Body of pancreas (tissue), 4 donors: Measurements from ENCODE around the gene FAM124A. TPM values are rescaled to one million over a fixed set of nuclear protein-coding genes. Genes with fewer than 3 reads are reported as not detected.

Experiments
- ATAC-seq: fragments of 150-250 bp; one replicate; pipeline ENCODE4 v1.9.1; 2016
- DNase-seq, 4 donors: peaks; one replicate each; pipeline ENCODE4 v3.0.0-alpha.2; 2019
- H3K27ac ChIP-seq, 4 donors: fragments of 200-600 bp; sonication (generic); 1 replicate in 3 of 4; 2 replicates in 1 of 4; pipeline versions ENCODE4 v1.5.1 to v1.6.1; 2016 to 2019; ENCODE audit warnings: mild to moderate bottlenecking in 1 of 4, mixed read lengths in 1 of 4, moderate library complexity in 1 of 4
- H3K27me3 ChIP-seq, 2 donors: fragments of 200-600 bp; sonication (generic); one replicate each; pipeline ENCODE4 v1.6.0; 2016; ENCODE audit warnings: mild to moderate bottlenecking in 1 of 2
- H3K36me3 ChIP-seq, 2 donors: fragments of 200-600 bp; sonication (generic); replicated peaks in 1 of 2; 2 replicates each; pipeline ENCODE4 v1.5.1; 2016; ENCODE audit warnings: low read depth in 2 of 2; ENCODE audit not compliant: insufficient read depth in 1 of 2
- H3K4me1 ChIP-seq: fragments of 200-600 bp; sonication (generic); one replicate; pipeline ENCODE4 v1.6.0; 2016
- H3K4me3 ChIP-seq, 2 donors: fragments of 200-600 bp; sonication (generic); 1 replicate in 1 of 2; 2 replicates in 1 of 2; pipeline ENCODE4 v1.5.1; 2016 to 2019
- H3K9me3 ChIP-seq, 3 donors: fragments of 200-600 bp; sonication (generic); 1 replicate in 2 of 3; 2 replicates in 1 of 3; pipeline ENCODE4 v1.5.1; 2016
- POLR2A ChIP-seq, 3 donors: fragments of 450-650 bp; IDR thresholded peaks; one replicate each; pipeline ENCODE4 v1.6.1; 2016; ENCODE audit warnings: antibody characterized with exemption in 3 of 3, mild to moderate bottlenecking in 2 of 3
- WGBS, 2 donors: methylation state at CpG; one replicate each; pipeline ENCODE4 v1.1.5; 2017; 5-methylcytosine and 5-hydroxymethylcytosine counted together
- intact Hi-C: fragments of 100-400 bp; cut with DNase I; formaldehyde crosslinking; loops from one replicate; pipeline ENCODE4 v1.15.1; 2023
- total RNA-seq, 2 donors: library from RNA; depleted of rRNA; stranded (reverse); fragments of >200 nt; gene quantifications; one replicate each; pipeline ENCODE4 v1.1.0, GENCODE V29; 2016
- TF ChIP-seq, protein P1 (sequence below), 7 experiments: fragments of 450-650 bp in 4 of 7; fragments of 200-600 bp in 3 of 7; sonication (generic) in 3 of 7; IDR thresholded peaks; one replicate each; pipeline ENCODE4 v1.5.1; 2016 to 2019; ENCODE audit warnings: antibody characterized with exemption in 7 of 7

The FAM124A gene
- total RNA-seq, 2 donors from 2014 or later: 0.78 to 2.0 TPM

GRCh38 chr13:51270623-51271415 lies 48.6 kb downstream of the FAM124A start:
- TF ChIP-seq POLR2A (IDR thresholded peaks at IDR 0.05): no peak
- TF ChIP-seq, protein P1, sequence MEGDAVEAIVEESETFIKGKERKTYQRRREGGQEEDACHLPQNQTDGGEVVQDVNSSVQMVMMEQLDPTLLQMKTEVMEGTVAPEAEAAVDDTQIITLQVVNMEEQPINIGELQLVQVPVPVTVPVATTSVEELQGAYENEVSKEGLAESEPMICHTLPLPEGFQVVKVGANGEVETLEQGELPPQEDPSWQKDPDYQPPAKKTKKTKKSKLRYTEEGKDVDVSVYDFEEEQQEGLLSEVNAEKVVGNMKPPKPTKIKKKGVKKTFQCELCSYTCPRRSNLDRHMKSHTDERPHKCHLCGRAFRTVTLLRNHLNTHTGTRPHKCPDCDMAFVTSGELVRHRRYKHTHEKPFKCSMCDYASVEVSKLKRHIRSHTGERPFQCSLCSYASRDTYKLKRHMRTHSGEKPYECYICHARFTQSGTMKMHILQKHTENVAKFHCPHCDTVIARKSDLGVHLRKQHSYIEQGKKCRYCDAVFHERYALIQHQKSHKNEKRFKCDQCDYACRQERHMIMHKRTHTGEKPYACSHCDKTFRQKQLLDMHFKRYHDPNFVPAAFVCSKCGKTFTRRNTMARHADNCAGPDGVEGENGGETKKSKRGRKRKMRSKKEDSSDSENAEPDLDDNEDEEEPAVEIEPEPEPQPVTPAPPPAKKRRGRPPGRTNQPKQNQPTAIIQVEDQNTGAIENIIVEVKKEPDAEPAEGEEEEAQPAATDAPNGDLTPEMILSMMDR (IDR thresholded peaks at IDR 0.05): no peak
- 85 to 90% methylated on average over 7 of the region's 7 CpGs for WGBS, 2 donors
- H3K27ac ChIP-seq: no peak overlapping the region
- H3K36me3 ChIP-seq: no peaks in the 10 kb centered on the region
- no peak for ATAC-seq
- DNase-seq: no peak
- intact Hi-C loops: no loop called here
- no peaks in the 10 kb centered on the region for H3K9me3 ChIP-seq
- no peak overlapping the region for H3K4me3 ChIP-seq
- H3K4me1 ChIP-seq: no peaks in the 10 kb centered on the region
- H3K27me3 ChIP-seq: peaks cover 0 to 3% of the 10 kb centered on the region in 2 donors

- no peak for ATAC-seq
- WGBS, 2 donors: 89 to 92% methylated on average over 10 of the region's 10 CpGs
- Histone ChIP-seq H3K9me3 (no peaks in the 10 kb centered on the region), H3K4me1 (peaks cover 3% of the 10 kb centered on the region), H3K4me3 (no peak overlapping the region), H3K27ac (no peak overlapping the region), H3K27me3 (peaks cover 0 to 3% of the 10 kb centered on the region in 2 donors), H3K36me3 (no peaks in the 10 kb centered on the region)
- TF ChIP-seq POLR2A (IDR thresholded peaks at IDR 0.05): no peak
- TF ChIP-seq, protein P1 (IDR thresholded peaks at IDR 0.05): no peak
- DNase-seq: no peak
- intact Hi-C loops: no loop called here
These were observed 49.4 kb downstream of the FAM124A start for GRCh38 chr13:51271528-51272085.

DNA sequence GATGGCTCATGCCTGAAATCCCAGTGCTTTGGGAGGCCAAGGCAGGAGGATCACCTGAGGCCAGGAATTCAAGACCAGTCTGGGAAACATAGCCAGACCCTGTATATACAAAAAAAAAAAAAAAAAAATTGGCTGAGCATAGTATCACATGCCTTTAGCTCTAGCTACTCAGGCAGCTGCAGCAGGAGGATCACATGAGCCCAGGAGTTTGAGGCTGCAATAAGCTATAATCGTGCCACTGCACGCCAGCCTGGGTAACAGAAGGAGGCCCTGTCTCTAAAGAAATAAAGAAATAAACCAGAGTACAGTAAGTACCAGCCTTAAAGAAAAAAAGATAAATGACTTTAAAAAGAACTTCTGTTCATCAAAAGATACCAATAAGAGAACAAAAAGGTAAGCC lies 52.9 kb downstream of the FAM124A start:
- no peak for ATAC-seq
- Histone ChIP-seq H3K4me1 (peaks cover 7% of the 10 kb centered on the region), H3K36me3 (no peaks in the 10 kb centered on the region), H3K4me3 (no peak overlapping the region), H3K9me3 (no peaks in the 10 kb centered on the region), H3K27ac (no peak overlapping the region), H3K27me3 (peaks cover 0 to 3% of the 10 kb centered on the region in 2 donors)
- 94 to 98% methylated on average over 2 of the region's 2 CpGs for WGBS, 2 donors
- TF ChIP-seq, protein P1 (IDR thresholded peaks at IDR 0.05): no peak
- TF ChIP-seq POLR2A (IDR thresholded peaks at IDR 0.05): no peak
- intact Hi-C loops: no loop called here
- no peak for DNase-seq

DNA sequence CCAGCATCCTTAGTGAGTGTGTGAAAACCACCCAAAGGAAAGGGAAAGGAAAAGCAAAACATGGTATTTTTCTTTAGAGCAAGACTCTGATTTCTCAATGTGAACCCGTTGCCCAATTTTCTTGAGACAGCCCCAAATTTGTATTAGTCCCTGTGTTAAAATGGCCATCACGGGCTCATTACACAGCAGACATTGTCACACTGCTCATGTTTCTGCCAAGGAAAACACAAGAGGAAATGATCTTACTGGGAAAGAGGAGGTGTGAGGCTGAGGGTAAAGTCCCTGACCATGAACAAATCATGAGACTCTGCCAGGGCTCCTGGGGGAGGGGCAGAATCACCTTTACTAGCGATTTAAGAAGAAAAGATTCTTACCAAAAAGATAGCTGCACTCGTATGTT lies 54.4 kb downstream of the FAM124A start:
- whole genome bisulfite sequencing, 2 donors: 37 to 39% methylated on average over 4 of the region's 4 CpGs
- DNase-seq (peak in 3 of 4 donors; percentile 29 to 71 (median 56)), ATAC-seq (peak; percentile 74)
- TF ChIP-seq, protein P1 (IDR thresholded peaks at IDR 0.05): no peak
- TF ChIP-seq POLR2A (IDR thresholded peaks at IDR 0.05): no peak
- intact Hi-C loops: no loop called here
- Histone ChIP-seq H3K36me3 (no peaks in the 10 kb centered on the region), H3K4me1 (peaks cover 9% of the 10 kb centered on the region), H3K9me3 (no peaks in the 10 kb centered on the region), H3K4me3 (no peak overlapping the region), H3K27ac (no peak overlapping the region), H3K27me3 (peaks cover 0 to 3% of the 10 kb centered on the region in 2 donors)
